H7 (cell line): ENCODE measurements around the gene IP6K3. TPM values are rescaled to one million over a fixed set of nuclear protein-coding genes. Genes with fewer than 3 reads are reported as not detected.

Experiments used
- DNase-seq: peaks from one replicate; pipeline ENCODE4 v3.0.0; 2012
- H3K27me3 ChIP-seq: 2 replicates; pipeline ENCODE4 v1.6.0; 2011; ENCODE audit warnings: mild to moderate bottlenecking, low read length; ENCODE audit not compliant: control insufficient read depth, insufficient read depth
- H3K36me3 ChIP-seq: replicated peaks from 2 replicates; pipeline ENCODE4 v1.5.1; 2011; ENCODE audit warnings: low read length; ENCODE audit not compliant: control insufficient read depth, insufficient read depth
- H3K4me3 ChIP-seq: 2 replicates; pipeline ENCODE4 v1.5.1; 2011; ENCODE audit warnings: low read depth, mild to moderate bottlenecking, control low read depth, low read length, moderate library complexity; ENCODE audit not compliant: insufficient read depth
- total RNA-seq: library from RNA; depleted of rRNA; stranded (reverse); fragments of >200 nt; shearing (Covaris generic); gene quantifications from 2 replicates; pipeline ENCODE4 v1.2.3, GENCODE V29; 2014

Gene IP6K3
- total RNA-seq, 1 experiment from 2014 or later = 0.07 TPM

GRCh38 chr6:33771146-33772081 lies 24.7 kb upstream of the IP6K3 start:
- Histone ChIP-seq H3K27me3 (no peaks in the 10 kb centered on the region), H3K36me3 (peaks cover 26% of the 10 kb centered on the region), H3K4me3 (no peak overlapping the region)
- DNase-seq = peak; percentile 95

GRCh38 chr6:33770833-33771145 lies 24.1 kb upstream of the IP6K3 start:
- no peak for DNase-seq
- H3K36me3 ChIP-seq = peaks cover 21% of the 10 kb centered on the region
- H3K27me3 ChIP-seq = no peaks in the 10 kb centered on the region
- no peak overlapping the region for H3K4me3 ChIP-seq

GRCh38 chr6:33770124-33770832 lies 23.6 kb upstream of the IP6K3 start:
- peak; percentile 74 for DNase-seq
- Histone ChIP-seq H3K27me3 (no peaks in the 10 kb centered on the region), H3K4me3 (no peak overlapping the region), H3K36me3 (peaks cover 16% of the 10 kb centered on the region)

- Histone ChIP-seq H3K4me3 (no peak overlapping the region), H3K36me3 (peaks cover 11% of the 10 kb centered on the region), H3K27me3 (no peaks in the 10 kb centered on the region)
- DNase-seq = no peak
Measured at GRCh38 chr6:33769248-33769821, 22.6 kb upstream of the IP6K3 start.

- peak; percentile 93 for DNase-seq
- Histone ChIP-seq H3K36me3 (peaks cover 9% of the 10 kb centered on the region), H3K27me3 (no peaks in the 10 kb centered on the region), H3K4me3 (no peak overlapping the region)
Measured at GRCh38 chr6:33768644-33769120, 22.0 kb upstream of the IP6K3 start.

GRCh38 chr6:33766921-33767907 lies 20.5 kb upstream of the IP6K3 start:
- no peak for DNase-seq

GRCh38 chr6:33765368-33765767 lies 18.7 kb upstream of the IP6K3 start:
- Histone ChIP-seq H3K4me3 (no peak overlapping the region), H3K36me3 (no peaks in the 10 kb centered on the region), H3K27me3 (no peaks in the 10 kb centered on the region)
- DNase-seq = no peak

More at GRCh38 chr6:33766921-33767907, 20.5 kb upstream of the IP6K3 start:
- no peaks in the 10 kb centered on the region for H3K36me3 ChIP-seq
- no peak overlapping the region for H3K4me3 ChIP-seq
- no peaks in the 10 kb centered on the region for H3K27me3 ChIP-seq

GRCh38 chr6:33764036-33764435 lies 17.3 kb upstream of the IP6K3 start:
- Histone ChIP-seq H3K27me3 (no peaks in the 10 kb centered on the region), H3K36me3 (no peaks in the 10 kb centered on the region), H3K4me3 (no peak overlapping the region)
- DNase-seq = no peak

- no peak for DNase-seq
- no peaks in the 10 kb centered on the region for H3K36me3 ChIP-seq
Measured at GRCh38 chr6:33763483-33763882, 16.8 kb upstream of the IP6K3 start.

GRCh38 chr6:33762713-33763112 lies 16.0 kb upstream of the IP6K3 start:
- DNase-seq = no peak
- H3K27me3 ChIP-seq = no peaks in the 10 kb centered on the region
- H3K4me3 ChIP-seq = no peak overlapping the region
- no peaks in the 10 kb centered on the region for H3K36me3 ChIP-seq

More at GRCh38 chr6:33763483-33763882, 16.8 kb upstream of the IP6K3 start:
- no peak overlapping the region for H3K4me3 ChIP-seq
- H3K27me3 ChIP-seq = no peaks in the 10 kb centered on the region

GRCh38 chr6:33761922-33762629 lies 15.4 kb upstream of the IP6K3 start:
- Histone ChIP-seq H3K27me3 (no peaks in the 10 kb centered on the region), H3K36me3 (no peaks in the 10 kb centered on the region), H3K4me3 (no peak overlapping the region)
- DNase-seq = peak; percentile 86

- no peaks in the 10 kb centered on the region for H3K36me3 ChIP-seq
- no peak for DNase-seq
- H3K4me3 ChIP-seq = no peak overlapping the region
- H3K27me3 ChIP-seq = no peaks in the 10 kb centered on the region
Measured at GRCh38 chr6:33761581-33761921, 14.8 kb upstream of the IP6K3 start.

- Histone ChIP-seq H3K4me3 (no peak overlapping the region), H3K36me3 (no peaks in the 10 kb centered on the region), H3K27me3 (no peaks in the 10 kb centered on the region)
- no peak for DNase-seq
Measured at GRCh38 chr6:33759887-33760629, 13.4 kb upstream of the IP6K3 start.
